GM12878 (cell line): ENCODE data around the gene LIN37. TPM values are rescaled to one million over a fixed set of nuclear protein-coding genes. Genes with fewer than 3 reads are reported as not detected.

ENCODE experiments used
- ATAC-seq: fragments of 200-7000 bp; cut with Tn5 transposase; 3 replicates; pipeline ENCODE4 v1.9.1; 2020; ENCODE audit warnings: mild to moderate bottlenecking, moderate library complexity
- BruUV-seq: library from RNA; stranded (reverse); fragments of 400-500 nt; replicated peaks from 2 replicates; lab custom pipeline; 2021; lab: Mats Ljungman, UMichigan
- CTCF ChIA-PET: fragments of 300-600 bp; sonication (Branson Sonifier 250); formaldehyde crosslinking; extraction: SDS; loops from one replicate; lab custom pipeline; 2021; ENCODE audit warnings: inconsistent platforms; lab: Yijun Ruan, JAX
- POLR2A ChIA-PET: fragments of 350-600 bp; formaldehyde crosslinking; extraction: SDS; loops from one replicate; lab custom pipeline; 2021; ENCODE audit warnings: inconsistent platforms; lab: Charles Lee
- RAD21 ChIA-PET: fragments of 300-600 bp; sonication (Branson Sonifier 250); formaldehyde crosslinking; loops from one replicate; lab custom pipeline; 2023; ENCODE audit warnings: antibody characterized with exemption; ENCODE audit not compliant: unreplicated experiment; lab: Charles Lee
- SMC1A ChIA-PET: fragments of 300-600 bp; sonication (Branson Sonifier 250); formaldehyde crosslinking; loops from one replicate; lab custom pipeline; 2023; ENCODE audit not compliant: unreplicated experiment, uncharacterized antibody; lab: Charles Lee
- DNase-seq: peaks from one replicate; pipeline ENCODE4 v3.0.0-alpha.2; 2011; ENCODE audit warnings: low read depth, low spot score
- FAIRE-seq: peaks from 3 replicates; lab custom pipeline; 2011; peaks lifted over from hg19 to GRCh38; lab: Jason Lieb, UNC
- H2AFZ ChIP-seq: 2 replicates; pipeline ENCODE4 v1.6.0; 2011; ENCODE audit warnings: low read depth, low read length, control low read depth; ENCODE audit not compliant: control insufficient read depth
- H3K27ac ChIP-seq: 2 replicates; pipeline ENCODE4 v1.5.1; 2011; ENCODE audit warnings: control low read depth; ENCODE audit not compliant: control insufficient read depth, insufficient read depth
- H3K27me3 ChIP-seq, 2 experiments: replicated peaks in 1 of 2; 2 replicates each; pipeline versions ENCODE4 v1.6.0 to v1.6.1; 2011; ENCODE audit warnings: low read length in 1 of 2; ENCODE audit not compliant: control insufficient read depth in 2 of 2, insufficient read depth in 2 of 2
- H3K36me3 ChIP-seq, 2 experiments: 2 replicates each; pipeline ENCODE4 v1.5.1; 2011; ENCODE audit warnings: low read length in 1 of 2; ENCODE audit not compliant: control insufficient read depth in 2 of 2, insufficient read depth in 2 of 2
- H3K4me1 ChIP-seq: 2 replicates; pipeline ENCODE4 v1.6.1; 2011; ENCODE audit warnings: mild to moderate bottlenecking, low read length, moderate library complexity, mixed read lengths; ENCODE audit not compliant: control insufficient read depth, insufficient read depth
- H3K4me2 ChIP-seq: 2 replicates; pipeline ENCODE4 v1.6.0; 2011; ENCODE audit warnings: control low read depth; ENCODE audit not compliant: control insufficient read depth, insufficient read depth
- H3K4me3 ChIP-seq: fragments of 200-600 bp; sonication (generic); 2 replicates; pipeline ENCODE4 v1.5.1; 2016
- H3K79me2 ChIP-seq: 2 replicates; pipeline ENCODE4 v1.6.0; 2011; ENCODE audit warnings: low read length; ENCODE audit not compliant: control insufficient read depth, insufficient read depth
- H3K9ac ChIP-seq: 2 replicates; pipeline ENCODE4 v1.8.0; 2011; ENCODE audit warnings: low read length, control low read depth, mixed read lengths; ENCODE audit not compliant: control insufficient read depth, insufficient read depth
- H3K9me3 ChIP-seq: replicated peaks from 3 replicates; pipeline ENCODE4 v1.5.1; 2011; ENCODE audit warnings: mild to moderate bottlenecking, low read length; ENCODE audit not compliant: control insufficient read depth, insufficient read depth
- H4K20me1 ChIP-seq: 2 replicates; pipeline ENCODE4 v1.6.0; 2011; ENCODE audit not compliant: control insufficient read depth, insufficient read depth
- ASH2L ChIP-seq: fragments of 300-600, 200-600 bp; sonication (generic); IDR thresholded peaks from 2 replicates; pipeline ENCODE4 v1.6.1; 2017; ENCODE audit warnings: low read depth, mild to moderate bottlenecking, borderline replicate concordance
- BCL11A ChIP-seq: IDR thresholded peaks from 2 replicates; pipeline ENCODE4 v1.6.1; 2011; ENCODE audit warnings: low read depth, low read length
- DPF2 ChIP-seq: fragments of 450-650 bp; IDR thresholded peaks from 2 replicates; pipeline ENCODE4 v1.6.1; 2017; ENCODE audit warnings: mild to moderate bottlenecking
- HDAC6 ChIP-seq: fragments of 200-600 bp; sonication (generic); IDR thresholded peaks from one replicate; pipeline ENCODE4 v1.8.0; 2017; ENCODE audit warnings: antibody characterized with exemption; ENCODE audit not compliant: unreplicated experiment
- IKZF1 ChIP-seq: fragments of 450-650 bp; conservative IDR thresholded peaks from 2 replicates; pipeline ENCODE4 v1.6.1; 2017; ENCODE audit warnings: antibody characterized with exemption, mild to moderate bottlenecking
- LARP7 ChIP-seq: fragments of 450-650 bp; IDR thresholded peaks from 2 replicates; pipeline ENCODE4 v1.6.1; 2017; ENCODE audit warnings: mild to moderate bottlenecking
- MEF2B ChIP-seq: fragments of 450-650 bp; IDR thresholded peaks from 2 replicates; pipeline ENCODE4 v1.6.1; 2018; ENCODE audit warnings: mild to moderate bottlenecking, moderate library complexity; ENCODE audit not compliant: partially characterized antibody, poor library complexity, severe bottlenecking
- MYC ChIP-seq: IDR thresholded peaks from 2 replicates; pipeline ENCODE4 v1.6.1; 2011; ENCODE audit warnings: mild to moderate bottlenecking, low read length, moderate library complexity, inconsistent platforms; ENCODE audit not compliant: insufficient read depth, insufficient replicate concordance, insufficient read length, severe bottlenecking
- NFYB ChIP-seq: IDR thresholded peaks from 2 replicates; pipeline ENCODE4 v1.6.1; 2011; ENCODE audit warnings: low read depth, mild to moderate bottlenecking, low read length, improper control_type of control experiment, moderate library complexity; ENCODE audit not compliant: insufficient read depth
- SIX5 ChIP-seq: IDR thresholded peaks from 2 replicates; pipeline ENCODE4 v1.6.1; 2011; ENCODE audit warnings: mild to moderate bottlenecking, low read depth, low read length, moderate library complexity; ENCODE audit not compliant: severe bottlenecking
- SMC3 ChIP-seq: IDR thresholded peaks from 2 replicates; pipeline ENCODE4 v1.6.1; 2011; ENCODE audit warnings: low read length, improper control_type of control experiment, borderline replicate concordance
- SRF ChIP-seq, 2 experiments: IDR thresholded peaks; 2 replicates each; pipeline ENCODE4 v1.6.1; 2011; ENCODE audit warnings: low read depth in 2 of 2, low read length in 2 of 2, mild to moderate bottlenecking in 1 of 2, moderate library complexity in 1 of 2
- ZNF207 ChIP-seq: fragments of 450-650 bp; IDR thresholded peaks from 2 replicates; pipeline ENCODE4 v1.6.1; 2014; ENCODE audit warnings: antibody characterized with exemption, mild to moderate bottlenecking, borderline replicate concordance
- ZNF274 ChIP-seq: IDR thresholded peaks from one replicate; pipeline ENCODE4 v1.8.0; 2011; ENCODE audit not compliant: insufficient read length, insufficient read depth
- WGBS: methylation state at CpG from one replicate; pipeline ENCODE4 v1.1.6; 2016; ENCODE audit warnings: low lambda C conversion rate; ENCODE audit not compliant: insufficient replicate concordance, insufficient coverage; ENCODE audit errors: missing lambda C conversion rate; 5-methylcytosine and 5-hydroxymethylcytosine counted together
- in situ Hi-C: fragments of 300-500 bp; cut with MboI; formaldehyde crosslinking; loops from 9 replicates; pipeline ENCODE4 v1.14.3; 2018; ENCODE audit warnings: mixed read lengths
- intact Hi-C: fragments of 100-400 bp; cut with micrococcal nuclease; formaldehyde crosslinking; loops from one replicate; pipeline ENCODE4 v1.14.2; 2022; ENCODE audit not compliant: unreplicated experiment
- polyA plus RNA-seq, 11 experiments: library from polyadenylated mRNA; depleted of rRNA in 4 of 11; unstranded in 6 of 11; stranded (reverse) in 5 of 11; fragments of >200 nt; fragmentation: Nextera tagmentation in 4 of 11; fragmentation: Illumina TruSeq in 1 of 11; extraction: Ambion mirVana in 4 of 11; extraction: Trizol in 1 of 11; gene quantifications; 1 replicate in 1 of 11; 2 replicates in 10 of 11; pipeline versions ENCODE4 v1.2.1 to v1.2.3, GENCODE V29; 2011 to 2016; ENCODE audit warnings: inconsistent platforms in 2 of 11, missing spikeins in 2 of 11, low read depth in 1 of 11
- total RNA-seq, 4 experiments: library from RNA; depleted of rRNA in 3 of 4; stranded (reverse); fragments of >200 nt in 3 of 4; fragmentation: Illumina TruSeq in 1 of 4; extraction: Trizol in 1 of 4; gene quantifications; 2 replicates each; pipeline versions ENCODE4 v1.2.1 to v1.2.3, GENCODE V29; 2013 to 2021
- TF ChIP-seq, protein P1 (sequence below): fragments of 450-650 bp; IDR thresholded peaks from 2 replicates; pipeline ENCODE4 v1.6.1; 2017; ENCODE audit warnings: mild to moderate bottlenecking, low read depth, inconsistent platforms; ENCODE audit not compliant: poor library complexity, severe bottlenecking
- TF ChIP-seq, protein P2 (sequence below): fragments of 450-650 bp; IDR thresholded peaks from 2 replicates; pipeline ENCODE4 v1.6.1; 2016; ENCODE audit warnings: mild to moderate bottlenecking

The LIN37 gene
- total and polyA plus RNA-seq, 10 of the 15 experiments (the other 5 are each of a cell fraction or from before 2014, with no cell fraction given), result 0.69 to 11.9 (median 7.6) TPM

DNA sequence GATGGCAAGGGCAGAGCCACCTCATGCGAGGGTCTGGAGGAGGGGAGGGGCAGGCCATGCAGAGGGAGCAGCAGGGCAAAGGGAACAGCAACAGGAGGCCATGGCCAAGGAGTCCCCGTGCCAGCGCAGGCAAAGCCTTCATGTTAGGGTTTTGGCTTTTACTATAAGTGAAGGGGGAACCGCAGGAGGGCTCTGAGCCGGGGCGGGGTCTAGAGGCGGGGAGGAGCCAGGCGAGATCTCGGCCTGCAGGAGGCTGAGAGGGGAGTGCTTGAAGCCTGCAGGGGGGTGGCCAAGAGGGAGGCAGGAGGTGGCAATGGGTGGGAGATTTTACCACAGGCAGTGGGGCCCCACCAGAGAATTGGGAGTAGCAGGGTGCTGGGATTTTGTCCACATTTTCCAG is 33.3 kb downstream of the LIN37 start:
- ATAC-seq (no peak), FAIRE-seq (no peak), DNase-seq (no peak)
- Histone ChIP-seq H3K4me2 (no peak overlapping the region), H3K9me3 (no peaks in the 10 kb centered on the region), H3K9ac (no peak overlapping the region)
- 91% methylated on average over 9 of the region's 9 CpGs for WGBS
- in situ Hi-C loops, result no loop called here
- TF ChIP-seq, protein P1, sequence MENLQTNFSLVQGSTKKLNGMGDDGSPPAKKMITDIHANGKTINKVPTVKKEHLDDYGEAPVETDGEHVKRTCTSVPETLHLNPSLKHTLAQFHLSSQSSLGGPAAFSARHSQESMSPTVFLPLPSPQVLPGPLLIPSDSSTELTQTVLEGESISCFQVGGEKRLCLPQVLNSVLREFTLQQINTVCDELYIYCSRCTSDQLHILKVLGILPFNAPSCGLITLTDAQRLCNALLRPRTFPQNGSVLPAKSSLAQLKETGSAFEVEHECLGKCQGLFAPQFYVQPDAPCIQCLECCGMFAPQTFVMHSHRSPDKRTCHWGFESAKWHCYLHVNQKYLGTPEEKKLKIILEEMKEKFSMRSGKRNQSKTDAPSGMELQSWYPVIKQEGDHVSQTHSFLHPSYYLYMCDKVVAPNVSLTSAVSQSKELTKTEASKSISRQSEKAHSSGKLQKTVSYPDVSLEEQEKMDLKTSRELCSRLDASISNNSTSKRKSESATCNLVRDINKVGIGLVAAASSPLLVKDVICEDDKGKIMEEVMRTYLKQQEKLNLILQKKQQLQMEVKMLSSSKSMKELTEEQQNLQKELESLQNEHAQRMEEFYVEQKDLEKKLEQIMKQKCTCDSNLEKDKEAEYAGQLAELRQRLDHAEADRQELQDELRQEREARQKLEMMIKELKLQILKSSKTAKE, result no peak
- TF ChIP-seq ASH2L (no peak), LARP7 (no peak)
- TF ChIP-seq, all 136 proteins: peak for 0
- no peaks in the 10 kb centered on the region for H4K20me1 ChIP-seq
- BruUV-seq, result no TSS peak
- no peak overlapping the region for H2AFZ ChIP-seq
- no peaks in the 10 kb centered on the region; a peak in 1 of 4 replicates for H3K36me3 ChIP-seq
- POLR2A ChIA-PET, result no interaction called here
- SMC1A ChIA-PET, result no interaction called here
- H3K27ac ChIP-seq, result no peak overlapping the region
- no peaks in the 10 kb centered on the region for H3K4me1 ChIP-seq
- H3K4me3 ChIP-seq, result no peak overlapping the region
- H3K27me3 ChIP-seq, result no peaks in the 10 kb centered on the region
- CTCF ChIA-PET, result no interaction called here
- RAD21 ChIA-PET, result no interaction called here
- intact Hi-C loops, result no loop called here
- no peaks in the 10 kb centered on the region for H3K79me2 ChIP-seq

DNA sequence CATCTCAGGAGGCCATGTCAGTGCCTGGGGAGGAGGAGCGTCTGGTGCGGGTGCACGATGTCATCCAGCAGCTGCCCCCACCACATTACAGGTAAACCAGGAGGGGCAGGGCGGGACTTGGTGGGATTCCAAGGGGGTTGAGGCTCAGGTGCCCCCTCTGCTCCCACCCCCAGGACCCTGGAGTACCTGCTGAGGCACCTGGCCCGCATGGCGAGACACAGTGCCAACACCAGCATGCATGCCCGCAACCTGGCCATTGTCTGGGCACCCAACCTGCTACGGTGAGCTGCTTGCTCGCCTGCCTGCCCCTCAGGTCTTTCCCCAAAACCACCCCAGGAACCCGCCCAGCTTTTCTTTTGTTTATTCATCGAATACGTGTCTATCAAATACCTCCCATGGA is 34.2 kb downstream of the LIN37 start:
- CTCF ChIA-PET, result no interaction called here
- Histone ChIP-seq H3K36me3 (no peaks in the 10 kb centered on the region; a peak in 1 of 4 replicates), H3K4me3 (no peak overlapping the region), H3K9me3 (no peaks in the 10 kb centered on the region), H3K27ac (no peak overlapping the region), H3K27me3 (no peaks in the 10 kb centered on the region), H3K9ac (no peak overlapping the region), H3K4me1 (no peaks in the 10 kb centered on the region), H2AFZ (no peak overlapping the region), H4K20me1 (no peaks in the 10 kb centered on the region), H3K79me2 (no peaks in the 10 kb centered on the region), H3K4me2 (no peak overlapping the region)
- RAD21 ChIA-PET, result no interaction called here
- 81% methylated on average over 11 of the region's 12 CpGs for WGBS
- SMC1A ChIA-PET, result no interaction called here
- FAIRE-seq, result no peak
- intact Hi-C loops (no loop called here), in situ Hi-C loops (no loop called here)
- DNase-seq, result no peak
- POLR2A ChIA-PET, result no interaction called here
- BruUV-seq, result no TSS peak
- ATAC-seq, result no peak
- no peak for TF ChIP-seq BCL11A
- no peak for TF ChIP-seq ZNF207
- no peak for TF ChIP-seq SIX5
- TF ChIP-seq IKZF1, result no peak
- no peak for TF ChIP-seq SRF (IDR thresholded peaks at IDR 0.05; ENCODE audit: low read depth in 2 of 2, low read length in 2 of 2)
- no peak for TF ChIP-seq HDAC6
- no peak for TF ChIP-seq DPF2
- no peak for TF ChIP-seq ZNF274
- no peak for TF ChIP-seq SMC3
- no peak for TF ChIP-seq MEF2B
- TF ChIP-seq, protein P2, sequence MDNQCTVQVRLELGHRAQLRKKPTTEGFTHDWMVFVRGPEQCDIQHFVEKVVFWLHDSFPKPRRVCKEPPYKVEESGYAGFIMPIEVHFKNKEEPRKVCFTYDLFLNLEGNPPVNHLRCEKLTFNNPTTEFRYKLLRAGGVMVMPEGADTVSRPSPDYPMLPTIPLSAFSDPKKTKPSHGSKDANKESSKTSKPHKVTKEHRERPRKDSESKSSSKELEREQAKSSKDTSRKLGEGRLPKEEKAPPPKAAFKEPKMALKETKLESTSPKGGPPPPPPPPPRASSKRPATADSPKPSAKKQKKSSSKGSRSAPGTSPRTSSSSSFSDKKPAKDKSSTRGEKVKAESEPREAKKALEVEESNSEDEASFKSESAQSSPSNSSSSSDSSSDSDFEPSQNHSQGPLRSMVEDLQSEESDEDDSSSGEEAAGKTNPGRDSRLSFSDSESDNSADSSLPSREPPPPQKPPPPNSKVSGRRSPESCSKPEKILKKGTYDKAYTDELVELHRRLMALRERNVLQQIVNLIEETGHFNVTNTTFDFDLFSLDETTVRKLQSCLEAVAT, result no peak
- no peak for TF ChIP-seq NFYB
- TF ChIP-seq MYC, result no peak
